ENCODE data around the gene PRR20G.

Gene PRR20G

DNA sequence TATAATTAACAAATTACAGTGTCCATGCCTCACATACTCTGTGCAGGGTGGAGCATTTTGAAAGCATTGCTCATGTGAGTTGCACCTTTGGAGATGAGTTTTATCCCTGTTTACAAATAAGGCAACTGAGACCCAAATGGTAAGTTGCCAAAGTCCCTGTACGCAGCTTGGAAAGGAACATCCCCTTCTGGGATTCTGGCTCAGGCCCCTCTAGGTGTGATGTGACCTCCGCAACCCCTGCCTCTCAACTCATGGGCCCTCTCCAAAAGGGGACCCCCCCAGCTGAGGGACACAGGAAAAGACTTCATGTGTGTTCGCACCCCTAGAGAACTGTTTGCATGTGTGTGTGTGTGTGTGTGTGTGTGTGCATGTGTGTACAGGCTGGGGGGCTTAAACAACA is 25.3 kb downstream of the PRR20G start:
- DNase-seq: no peak

DNA sequence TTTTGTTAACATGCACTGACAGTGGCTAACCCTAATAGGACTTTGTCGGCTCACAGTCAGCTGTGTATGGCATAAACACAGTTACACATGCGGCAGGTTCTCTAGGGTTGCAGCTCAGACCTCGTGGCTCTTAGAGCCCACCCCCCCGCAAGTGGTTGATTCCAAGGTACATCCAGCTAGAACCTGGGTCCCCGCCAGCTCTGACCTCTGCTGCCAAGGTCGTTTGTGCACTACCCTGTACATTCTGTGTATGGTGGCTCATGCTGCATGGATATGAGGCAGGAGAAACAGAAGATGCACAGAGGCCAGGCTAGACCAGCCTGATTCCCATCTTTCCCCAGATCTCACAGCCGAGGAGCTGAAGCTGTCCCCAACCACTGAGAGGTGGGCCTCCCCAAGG is 25.9 kb downstream of the PRR20G start:
- DNase-seq: no peak

DNA sequence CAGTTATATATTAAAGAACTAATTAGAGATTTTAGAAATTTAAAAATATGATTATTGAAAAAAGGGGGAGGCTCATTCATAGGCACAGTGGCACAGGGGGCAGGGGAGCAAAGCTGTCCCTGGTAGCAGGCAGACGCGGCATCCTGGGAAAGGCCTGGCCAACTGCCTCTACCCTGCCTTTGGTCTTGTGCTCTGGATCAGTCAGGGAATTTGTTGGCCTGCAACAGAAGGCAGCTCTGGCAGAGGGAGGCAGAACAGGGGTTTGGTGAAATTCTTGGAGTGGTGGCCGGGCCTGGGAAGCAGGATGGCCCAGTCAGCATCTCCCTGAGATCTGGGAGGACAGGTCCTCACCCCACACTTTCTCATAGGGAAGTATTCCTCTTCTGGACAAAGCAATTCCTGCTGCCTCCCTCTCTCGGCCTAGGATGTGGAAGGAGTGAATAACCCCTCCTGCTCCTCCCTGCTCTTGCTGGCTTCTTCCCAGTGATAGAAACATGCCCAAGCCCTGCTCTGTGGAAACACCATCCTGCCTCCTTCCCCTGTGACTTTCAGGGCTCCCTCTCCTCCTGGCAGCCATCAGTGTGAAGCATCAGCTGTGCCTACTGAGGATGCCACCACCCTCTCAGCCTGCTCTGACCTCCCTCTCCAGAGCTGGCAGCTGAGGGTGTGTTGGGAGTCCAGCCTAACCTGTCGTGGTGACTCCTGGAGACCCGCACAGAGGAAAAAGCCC is 26.9 kb downstream of the PRR20G start:
- no peak for DNase-seq

DNA sequence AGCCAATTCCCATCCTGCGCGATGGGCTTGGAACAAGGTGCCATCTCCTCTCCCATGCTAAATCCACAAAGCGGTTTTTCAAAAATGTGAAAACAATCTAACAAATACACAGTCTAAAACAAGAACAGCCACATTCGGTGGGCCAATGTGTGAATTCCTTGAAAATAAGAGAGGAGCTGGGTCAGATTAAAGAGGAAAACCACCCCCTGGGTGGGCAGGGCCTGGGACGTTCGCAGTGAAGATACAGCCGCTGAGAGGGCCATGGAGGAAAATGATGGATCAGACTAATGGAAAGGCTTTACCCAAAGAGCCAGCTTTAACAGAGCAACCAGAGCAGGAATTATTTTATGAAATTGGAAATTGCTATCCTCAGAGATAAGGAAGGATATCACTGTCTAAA is 27.4 kb downstream of the PRR20G start:
- DNase-seq: no peak

DNA sequence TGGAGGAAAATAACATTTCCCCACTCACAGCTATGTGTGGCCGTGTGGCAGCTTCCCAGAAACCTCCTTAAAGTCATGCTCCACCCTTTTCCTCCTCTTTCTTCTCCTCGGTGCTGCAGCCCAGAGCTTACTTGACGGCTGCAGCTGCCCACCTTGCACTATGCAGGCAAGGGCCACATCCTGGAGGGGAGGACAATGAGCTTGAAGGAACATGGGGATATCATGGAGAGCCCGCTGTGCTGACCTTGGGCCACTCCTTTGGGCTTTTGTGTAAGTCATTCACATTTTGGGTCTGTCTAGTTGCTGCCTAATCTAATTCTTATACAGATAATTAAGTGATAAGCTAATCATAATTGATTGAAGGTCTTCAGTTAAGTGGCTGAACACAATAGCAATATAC is 28.0 kb downstream of the PRR20G start:
- no peak for DNase-seq

DNA sequence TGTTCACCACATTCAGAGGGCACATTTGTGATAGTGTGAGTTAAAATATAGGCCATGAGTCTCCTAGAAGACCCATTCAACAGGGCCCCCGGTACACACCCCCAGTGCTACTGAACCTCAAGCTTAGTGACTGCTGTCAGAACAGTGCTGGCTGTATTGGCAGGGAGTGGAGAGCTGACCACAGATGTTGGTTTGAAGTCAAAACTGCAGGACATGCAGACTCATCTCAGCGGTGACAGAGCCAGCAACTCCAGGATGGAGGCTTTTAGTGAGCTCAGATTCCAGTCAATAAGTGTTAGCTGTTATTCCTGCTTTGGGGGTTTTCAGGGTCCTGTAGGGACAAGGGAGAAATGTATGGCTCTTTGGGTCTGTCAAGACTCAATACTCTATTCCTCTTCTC is 29.1 kb downstream of the PRR20G start:
- DNase-seq: no peak

DNA sequence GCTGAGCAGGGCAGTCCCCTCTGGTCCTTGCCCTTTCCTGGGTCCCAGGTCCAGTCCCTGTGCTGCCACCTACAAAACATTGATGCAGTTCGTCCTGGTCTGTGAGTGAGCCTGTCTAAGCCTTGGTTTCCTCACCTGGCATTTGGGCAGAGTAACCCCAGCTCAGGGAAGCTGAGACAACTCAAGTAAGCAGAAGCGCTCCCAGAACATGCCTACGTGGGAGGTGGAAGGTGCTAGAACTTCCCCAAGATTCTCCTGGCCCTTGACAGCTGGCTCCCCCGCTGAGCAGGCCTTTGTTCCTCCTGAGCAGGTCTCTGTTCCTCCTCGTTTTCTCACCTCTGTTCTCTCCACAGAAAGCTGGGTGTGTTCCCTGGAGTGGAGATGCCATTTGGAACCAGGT is 30.5 kb downstream of the PRR20G start:
- no peak for DNase-seq

DNA sequence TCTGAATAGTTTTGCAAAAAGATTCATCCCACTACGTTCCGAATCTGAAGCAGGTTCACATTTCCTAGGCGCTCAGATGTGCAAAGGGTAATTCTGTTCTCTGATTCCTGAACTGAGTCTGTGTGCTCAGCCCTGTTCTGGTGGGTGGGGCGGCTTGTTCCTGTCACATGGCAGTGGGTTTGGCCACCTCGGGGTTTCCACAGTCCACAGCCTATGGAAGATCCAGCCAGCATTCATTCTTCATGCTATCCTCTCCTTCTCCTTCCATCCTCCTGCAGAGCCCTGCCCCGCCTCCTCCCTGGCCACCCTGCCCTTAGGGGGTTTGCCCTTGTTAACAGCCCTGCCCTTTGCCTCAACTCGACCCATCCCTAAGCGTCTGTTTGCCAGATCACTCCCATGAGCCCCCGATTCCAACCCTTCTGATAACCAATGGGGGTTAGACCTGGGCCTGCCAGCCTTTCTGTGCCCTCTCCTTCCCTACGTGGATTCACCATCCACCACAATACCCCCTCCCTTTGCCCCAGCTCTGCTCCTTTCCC is 31.0 kb downstream of the PRR20G start:
- DNase-seq: no peak

DNA sequence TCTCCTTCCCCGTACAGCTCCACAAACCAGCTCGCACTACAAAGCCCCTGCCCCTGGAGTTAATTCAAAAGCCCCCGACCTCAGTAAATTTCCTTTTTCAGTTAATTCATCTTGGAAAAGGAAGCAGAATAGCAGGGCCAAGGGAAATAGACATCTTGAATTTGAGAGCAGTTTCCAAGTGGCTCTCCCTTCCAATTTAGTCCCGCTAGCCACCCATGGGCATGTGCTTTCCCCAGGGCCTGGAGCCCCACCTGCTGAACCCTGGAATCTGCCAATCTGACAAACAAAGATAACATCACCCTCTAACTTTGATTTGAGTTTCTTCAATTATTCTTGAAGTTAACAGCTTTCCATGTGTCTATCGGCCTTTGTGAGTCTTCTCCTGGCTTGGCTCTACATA is 31.7 kb downstream of the PRR20G start:
- DNase-seq: no peak

DNA sequence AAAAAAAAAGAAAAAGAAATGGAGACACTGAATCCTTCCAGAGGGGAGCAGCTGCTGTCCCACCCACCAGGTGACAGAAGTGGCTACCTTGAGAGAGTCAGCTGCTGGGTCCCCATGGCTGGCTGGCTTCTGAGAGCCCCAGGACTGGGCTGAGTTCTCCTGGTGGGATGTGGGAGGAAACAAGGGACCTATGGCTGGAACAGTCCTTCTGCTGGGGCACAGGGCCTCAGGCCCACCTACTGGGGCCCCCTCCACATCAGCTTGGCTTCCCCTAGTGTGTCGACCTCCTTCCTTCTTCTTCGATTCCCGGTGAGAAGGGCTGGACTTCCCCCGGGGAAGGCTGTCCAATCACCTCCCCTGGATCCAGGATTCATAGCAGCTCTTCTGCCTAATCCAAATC is 32.3 kb downstream of the PRR20G start:
- no peak for DNase-seq

DNA sequence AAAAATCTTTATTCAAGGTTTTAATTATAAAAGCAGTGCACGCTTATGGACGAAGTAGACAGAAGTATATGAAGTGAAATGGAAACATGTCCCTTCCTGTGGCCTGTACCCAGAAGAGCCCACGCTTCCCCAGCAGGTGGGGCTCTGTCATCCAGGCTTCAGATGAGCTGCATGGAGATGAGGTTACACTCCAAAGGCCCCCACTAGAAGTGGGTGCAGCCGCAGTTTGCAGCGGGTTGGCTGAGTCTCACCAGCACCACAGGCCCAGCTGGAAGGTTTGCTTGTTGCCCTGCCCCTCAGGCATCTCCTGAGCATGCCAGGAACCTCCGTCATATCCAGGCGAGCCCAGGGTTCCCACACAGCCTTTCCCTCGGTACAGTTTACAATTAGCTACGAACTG is 33.1 kb downstream of the PRR20G start:
- DNase-seq: no peak

DNA sequence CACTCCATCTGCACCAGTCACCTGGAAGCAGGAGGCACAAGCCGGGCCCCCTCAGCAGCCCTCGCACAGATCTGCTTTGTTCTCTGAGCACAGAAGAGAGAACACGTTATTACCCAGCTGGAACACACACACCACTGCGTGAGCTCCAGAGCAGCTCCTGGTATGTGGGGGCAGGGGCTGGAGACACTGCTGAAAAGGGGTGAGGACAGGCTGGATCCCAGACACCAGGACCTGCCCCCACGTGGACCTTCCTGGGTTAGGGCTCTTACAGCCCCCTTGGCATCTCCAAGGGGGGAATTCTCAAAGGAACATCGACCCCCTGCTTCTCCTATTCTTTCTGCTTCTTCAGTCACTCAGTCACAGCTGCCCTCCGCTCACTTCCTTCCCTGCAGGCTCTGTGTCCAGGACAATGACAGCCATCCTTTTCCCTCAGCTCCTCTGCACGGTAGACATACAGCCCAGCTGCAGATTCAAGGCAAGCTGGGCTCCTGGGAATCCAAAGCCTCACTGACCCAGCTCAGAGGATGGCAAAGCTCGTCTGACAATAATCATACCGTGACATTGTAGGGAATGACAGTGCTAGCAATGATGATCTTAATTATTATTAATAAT is 33.7 kb downstream of the PRR20G start:
- no peak for DNase-seq

DNA sequence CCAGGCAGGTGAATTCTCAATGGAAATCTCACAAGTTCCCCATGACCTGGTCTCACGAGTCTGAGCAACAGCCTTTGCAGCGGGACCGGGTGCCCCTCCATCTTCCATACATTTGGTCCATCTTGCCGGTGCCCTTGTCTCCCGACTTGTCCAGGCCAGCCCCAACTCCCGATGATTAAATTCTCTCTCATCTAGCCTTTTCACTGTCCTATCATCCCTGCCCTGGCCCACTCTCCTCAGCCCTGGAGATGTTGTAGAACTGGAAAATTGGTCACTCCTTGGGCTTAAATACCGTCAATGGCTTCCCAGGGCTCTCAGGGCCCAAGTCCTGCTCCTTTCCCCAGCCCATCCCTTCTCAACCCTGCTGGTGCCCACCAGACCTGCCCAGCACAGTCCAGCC is 34.4 kb downstream of the PRR20G start:
- DNase-seq: no peak

DNA sequence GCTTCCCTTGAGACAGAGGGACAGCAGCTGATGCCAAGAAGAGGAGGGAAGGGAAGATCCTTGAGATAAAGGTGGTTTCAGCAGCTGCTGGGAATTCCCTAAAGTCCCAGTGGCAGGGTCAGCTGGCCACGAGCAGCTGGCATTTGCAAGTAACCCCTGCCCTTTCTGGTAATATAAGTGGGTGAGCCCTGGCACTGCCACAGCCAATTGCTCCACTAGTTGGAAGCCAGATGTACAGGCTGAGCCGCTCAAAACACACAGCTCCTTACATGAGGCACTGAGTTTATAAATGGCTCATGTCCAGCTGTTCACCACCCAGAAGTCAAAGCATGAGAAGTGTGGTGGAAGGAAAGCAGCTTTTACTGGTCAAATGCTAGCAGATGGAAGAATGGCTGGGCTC is 35.4 kb downstream of the PRR20G start:
- no peak for DNase-seq

DNA sequence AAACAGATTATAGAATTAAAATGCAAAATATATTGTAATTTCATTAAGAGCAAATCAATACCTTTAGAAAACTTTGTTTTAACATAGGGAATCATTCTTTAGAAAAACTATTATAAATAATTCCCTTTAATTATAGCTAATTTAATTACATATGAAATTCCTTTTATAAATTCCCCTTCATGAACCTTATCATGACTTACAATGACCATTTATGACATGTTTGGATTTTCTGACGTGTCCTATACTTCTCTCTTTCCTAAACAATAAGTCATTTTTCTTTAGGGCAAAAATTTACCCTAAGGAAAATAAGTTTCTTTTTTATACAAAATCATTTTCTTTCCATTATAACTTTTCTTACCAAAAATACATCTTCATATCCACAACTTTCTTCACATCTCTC is 37.8 kb downstream of the PRR20G start:
- DNase-seq: no peak

DNA sequence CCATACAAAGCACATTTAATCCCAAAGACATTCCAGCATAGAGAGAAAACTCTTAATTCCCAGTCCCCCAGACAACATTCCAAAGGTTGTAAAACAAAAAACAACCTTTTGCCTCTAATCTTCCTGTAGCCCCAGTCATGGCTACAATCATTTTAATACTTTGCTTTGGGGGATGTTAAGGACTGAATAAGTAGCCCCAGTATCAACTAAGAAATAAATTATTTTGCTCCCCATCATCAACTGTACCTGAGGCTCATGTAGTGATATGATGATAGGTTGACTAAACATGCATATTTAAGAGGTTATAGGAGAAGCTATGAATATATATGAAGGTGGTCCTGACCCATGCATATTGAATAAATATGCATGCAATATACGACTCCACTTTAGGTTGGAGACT is 40.6 kb downstream of the PRR20G start:
- no peak for DNase-seq

DNA sequence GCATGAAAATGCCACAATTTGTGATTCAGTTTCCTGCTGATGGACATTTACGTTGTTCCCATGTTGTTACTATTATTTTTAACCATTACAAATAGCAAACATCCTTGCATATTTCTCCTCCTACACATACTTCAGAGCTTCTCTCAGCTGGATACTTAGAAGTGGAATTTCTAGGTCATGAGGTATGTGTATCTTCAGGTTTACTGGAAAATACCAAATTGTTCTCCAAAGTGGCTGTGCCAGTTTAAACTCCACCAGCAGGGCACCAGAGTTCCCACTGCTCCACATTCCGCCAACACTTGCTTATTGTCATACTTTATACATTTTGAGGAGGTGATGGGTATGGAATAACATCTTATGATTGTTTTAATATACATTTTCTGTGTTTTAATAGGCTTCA is 49.2 kb downstream of the PRR20G start:
- DNase-seq: no peak

DNA sequence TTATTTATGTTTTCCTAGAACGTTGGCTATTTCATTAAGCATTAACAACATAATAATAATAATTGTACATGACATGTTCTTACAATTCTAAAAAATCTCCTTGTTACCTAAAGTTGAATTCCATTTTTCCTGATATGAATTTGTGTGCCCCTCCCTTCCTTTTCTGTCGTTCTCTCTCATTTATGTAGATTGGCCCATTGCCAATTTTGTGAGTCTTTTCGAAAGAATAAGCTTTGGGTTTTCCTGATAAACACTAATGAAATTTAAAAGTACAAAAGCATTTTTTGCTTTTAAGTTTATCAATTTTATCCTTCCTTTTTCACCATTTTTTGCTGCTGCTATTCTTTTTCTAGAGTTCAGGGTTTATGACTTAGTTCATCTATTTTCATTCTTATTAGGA is 50.0 kb downstream of the PRR20G start:
- no peak for DNase-seq

DNA sequence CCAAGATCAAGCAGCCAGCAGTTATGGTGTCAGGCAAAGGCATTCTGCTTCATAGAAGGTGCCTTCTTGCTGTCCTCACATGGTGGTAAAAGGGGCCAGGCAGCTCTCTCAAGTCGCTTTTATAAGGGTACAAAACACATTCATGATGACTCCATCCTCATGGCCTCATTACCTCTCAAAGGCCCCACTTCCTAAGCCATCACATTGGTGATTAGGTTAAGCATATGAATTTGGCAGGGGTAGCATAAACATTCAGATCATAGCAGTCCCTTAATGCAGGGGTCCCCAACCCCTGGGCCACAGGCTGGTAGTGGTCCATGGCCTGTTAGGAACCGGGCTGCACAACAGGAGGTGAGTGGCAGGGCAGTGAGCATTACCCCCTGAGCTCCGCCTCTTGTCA is 52.1 kb downstream of the PRR20G start:
- no peak for DNase-seq

DNA sequence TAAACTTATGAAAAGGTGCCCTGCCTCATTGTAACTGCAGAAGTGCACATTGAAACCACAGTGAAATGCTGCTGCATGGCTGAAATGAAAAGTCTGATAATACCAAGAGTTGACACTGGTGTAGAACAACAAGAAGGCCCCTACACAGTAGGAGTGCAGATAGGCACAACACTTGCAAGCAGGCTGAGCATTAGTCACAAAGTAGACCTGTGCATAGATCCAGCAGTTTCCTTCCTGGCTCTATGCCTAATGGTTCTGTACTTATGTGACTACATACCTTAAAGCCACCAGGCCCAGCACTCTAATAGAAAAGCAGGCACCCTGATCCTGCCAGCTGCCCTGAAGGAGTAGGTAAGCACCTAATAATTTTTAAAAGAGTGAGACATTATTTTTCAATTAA is 53.1 kb downstream of the PRR20G start:
- no peak for DNase-seq
